WTC11 (cell line): Measurements from ENCODE around the gene ADGRL2.

Experiments
- CREM ChIP-seq: sonication (generic); formaldehyde crosslinking; IDR thresholded peaks from 2 replicates; pipeline ENCODE4 v1.8.1; 2022; ENCODE audit warnings: mild to moderate bottlenecking, missing genetic modification reagents, moderate library complexity
- CTCF ChIP-seq: fragments of 200-600 bp; IDR thresholded peaks from 2 replicates; pipeline ENCODE4 v1.8.0; 2022; ENCODE audit warnings: antibody characterized with exemption
- EMX1 ChIP-seq: fragments of 250-450 bp; sonication (Bioruptor Pico); IDR thresholded peaks from 2 replicates; pipeline ENCODE4 v1.8.0; 2021; ENCODE audit warnings: mild to moderate bottlenecking
- KAT7 ChIP-seq: sonication (generic); formaldehyde crosslinking; IDR thresholded peaks from 2 replicates; pipeline ENCODE4 v1.8.1; 2023; ENCODE audit warnings: missing genetic modification reagents, mild to moderate bottlenecking, borderline replicate concordance
- MAX ChIP-seq: sonication (generic); formaldehyde crosslinking; IDR thresholded peaks from 2 replicates; pipeline ENCODE4 v1.8.0; 2022; ENCODE audit warnings: mild to moderate bottlenecking, missing genetic modification reagents
- NR2C2 ChIP-seq: sonication (generic); formaldehyde crosslinking; IDR thresholded peaks from 2 replicates; pipeline ENCODE4 v1.8.0; 2022; ENCODE audit warnings: mild to moderate bottlenecking, missing genetic modification reagents
- PREB ChIP-seq: sonication (generic); formaldehyde crosslinking; IDR thresholded peaks from 2 replicates; pipeline ENCODE4 v1.8.1; 2022; ENCODE audit warnings: mild to moderate bottlenecking, missing genetic modification reagents, moderate library complexity, borderline replicate concordance
- RELA ChIP-seq: sonication (generic); formaldehyde crosslinking; IDR thresholded peaks from 2 replicates; pipeline ENCODE4 v1.8.1; 2022; ENCODE audit warnings: missing genetic modification reagents, mild to moderate bottlenecking, borderline replicate concordance
- SP1 ChIP-seq: sonication (generic); formaldehyde crosslinking; conservative IDR thresholded peaks from 2 replicates; pipeline ENCODE4 v1.8.1; 2022; ENCODE audit warnings: missing genetic modification reagents
- ZNF138 ChIP-seq: sonication (generic); formaldehyde crosslinking; conservative IDR thresholded peaks from 2 replicates; pipeline ENCODE4 v1.8.1; 2022; ENCODE audit warnings: mild to moderate bottlenecking, moderate library complexity, missing genetic modification reagents
- ZNF317 ChIP-seq: sonication (generic); formaldehyde crosslinking; IDR thresholded peaks from 2 replicates; pipeline ENCODE4 v1.8.1; 2023; ENCODE audit warnings: low read depth, mild to moderate bottlenecking, moderate library complexity, missing genetic modification reagents, borderline replicate concordance
- TF ChIP-seq, protein P1 (sequence below): sonication (generic); formaldehyde crosslinking; IDR thresholded peaks from 2 replicates; pipeline ENCODE4 v1.8.0; 2023; ENCODE audit warnings: missing genetic modification reagents
- TF ChIP-seq, protein P2 (sequence below): sonication (generic); formaldehyde crosslinking; IDR thresholded peaks from 2 replicates; pipeline ENCODE4 v1.8.1; 2023; ENCODE audit warnings: mild to moderate bottlenecking, missing genetic modification reagents, moderate library complexity
- TF ChIP-seq, protein P3 (sequence below): sonication (generic); formaldehyde crosslinking; IDR thresholded peaks from 2 replicates; pipeline ENCODE4 v1.8.1; 2022; ENCODE audit warnings: low read depth, missing genetic modification reagents, borderline replicate concordance

DNA sequence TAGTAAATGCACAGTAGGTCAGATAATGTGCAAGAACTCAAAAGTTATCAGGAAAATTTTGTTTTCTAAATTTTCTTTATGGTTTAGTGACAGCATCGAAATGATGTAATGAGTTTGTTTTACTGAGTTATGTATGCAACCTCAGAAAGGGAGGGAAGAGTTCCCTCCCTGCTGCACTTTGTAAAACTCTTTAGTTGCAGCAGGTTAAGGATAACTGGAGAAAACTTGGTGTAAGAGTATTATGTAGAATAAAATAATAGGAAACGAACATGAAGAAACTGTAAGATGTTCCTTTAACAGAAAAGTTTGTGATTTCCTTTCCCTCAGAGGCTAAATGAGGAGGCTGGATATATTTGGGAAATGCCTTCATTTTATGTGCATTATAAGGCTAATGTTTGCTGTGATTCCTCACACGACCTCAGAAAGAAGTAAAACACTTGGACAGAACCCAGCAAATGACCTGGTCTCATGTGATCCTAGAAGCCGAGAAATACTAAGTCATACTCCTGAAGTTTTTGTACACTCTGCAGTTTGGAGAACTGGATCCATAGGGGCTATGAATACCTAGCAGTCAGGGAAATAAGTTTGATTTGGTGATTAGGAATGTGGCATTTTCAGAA lies 35.4 kb downstream of the ADGRL2 start:
- TF ChIP-seq PREB (CRISPR knock-in tag) (no peak), KAT7 (CRISPR knock-in tag) (no peak), CTCF (no peak), MAX (CRISPR knock-in tag) (no peak), ZNF317 (CRISPR knock-in tag) (no peak), SP1 (CRISPR knock-in tag) (no peak), EMX1 (no peak), RELA (CRISPR knock-in tag) (no peak), NR2C2 (CRISPR knock-in tag) (no peak), ZNF138 (CRISPR knock-in tag) (no peak), CREM (CRISPR knock-in tag) (no peak)
- TF ChIP-seq, protein P1, sequence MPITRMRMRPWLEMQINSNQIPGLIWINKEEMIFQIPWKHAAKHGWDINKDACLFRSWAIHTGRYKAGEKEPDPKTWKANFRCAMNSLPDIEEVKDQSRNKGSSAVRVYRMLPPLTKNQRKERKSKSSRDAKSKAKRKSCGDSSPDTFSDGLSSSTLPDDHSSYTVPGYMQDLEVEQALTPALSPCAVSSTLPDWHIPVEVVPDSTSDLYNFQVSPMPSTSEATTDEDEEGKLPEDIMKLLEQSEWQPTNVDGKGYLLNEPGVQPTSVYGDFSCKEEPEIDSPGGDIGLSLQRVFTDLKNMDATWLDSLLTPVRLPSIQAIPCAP, result no peak
- TF ChIP-seq, protein P2, sequence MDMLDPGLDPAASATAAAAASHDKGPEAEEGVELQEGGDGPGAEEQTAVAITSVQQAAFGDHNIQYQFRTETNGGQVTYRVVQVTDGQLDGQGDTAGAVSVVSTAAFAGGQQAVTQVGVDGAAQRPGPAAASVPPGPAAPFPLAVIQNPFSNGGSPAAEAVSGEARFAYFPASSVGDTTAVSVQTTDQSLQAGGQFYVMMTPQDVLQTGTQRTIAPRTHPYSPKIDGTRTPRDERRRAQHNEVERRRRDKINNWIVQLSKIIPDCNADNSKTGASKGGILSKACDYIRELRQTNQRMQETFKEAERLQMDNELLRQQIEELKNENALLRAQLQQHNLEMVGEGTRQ (CRISPR knock-in tag), result no peak
- TF ChIP-seq, protein P3, sequence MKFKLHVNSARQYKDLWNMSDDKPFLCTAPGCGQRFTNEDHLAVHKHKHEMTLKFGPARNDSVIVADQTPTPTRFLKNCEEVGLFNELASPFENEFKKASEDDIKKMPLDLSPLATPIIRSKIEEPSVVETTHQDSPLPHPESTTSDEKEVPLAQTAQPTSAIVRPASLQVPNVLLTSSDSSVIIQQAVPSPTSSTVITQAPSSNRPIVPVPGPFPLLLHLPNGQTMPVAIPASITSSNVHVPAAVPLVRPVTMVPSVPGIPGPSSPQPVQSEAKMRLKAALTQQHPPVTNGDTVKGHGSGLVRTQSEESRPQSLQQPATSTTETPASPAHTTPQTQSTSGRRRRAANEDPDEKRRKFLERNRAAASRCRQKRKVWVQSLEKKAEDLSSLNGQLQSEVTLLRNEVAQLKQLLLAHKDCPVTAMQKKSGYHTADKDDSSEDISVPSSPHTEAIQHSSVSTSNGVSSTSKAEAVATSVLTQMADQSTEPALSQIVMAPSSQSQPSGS (CRISPR knock-in tag), result no peak
